Fibroblast of lung (primary cell): ENCODE data around the gene TMEM236. TPM values are rescaled to one million over a fixed set of nuclear protein-coding genes. Genes with fewer than 3 reads are reported as not detected.

Experiments used
- DNase-seq, 2 donors: peaks; one replicate each; pipeline versions ENCODE4 v3.0.0 to v3.0.0-alpha.2; 2010; ENCODE audit warnings: low read depth in 2 of 2
- H2AFZ ChIP-seq: 2 replicates; pipeline ENCODE4 v1.5.1; 2012; ENCODE audit warnings: low read length, control low read depth, inconsistent platforms
- H3K27ac ChIP-seq: 2 replicates; pipeline ENCODE4 v1.5.1; 2011; ENCODE audit warnings: low read length, control low read depth; ENCODE audit not compliant: insufficient read depth
- H3K27me3 ChIP-seq: 2 replicates; pipeline ENCODE4 v1.5.1; 2011; ENCODE audit warnings: mild to moderate bottlenecking, low read length; ENCODE audit not compliant: control insufficient read depth, insufficient read depth
- H3K36me3 ChIP-seq: 2 replicates; pipeline ENCODE4 v1.5.1; 2011; ENCODE audit warnings: low read length; ENCODE audit not compliant: control insufficient read depth, insufficient read depth
- H3K4me1 ChIP-seq: 2 replicates; pipeline ENCODE4 v1.5.1; 2011; ENCODE audit warnings: low read length; ENCODE audit not compliant: control insufficient read depth, insufficient read depth; ENCODE audit errors: extremely low read depth
- H3K4me2 ChIP-seq: 2 replicates; pipeline ENCODE4 v1.5.1; 2011; ENCODE audit warnings: low read length, control low read depth; ENCODE audit not compliant: insufficient read depth; ENCODE audit errors: extremely low read depth
- H3K4me3 ChIP-seq, 4 experiments: fragments of 200-600 bp in 1 of 4; sonication (generic) in 1 of 4; replicated peaks in 1 of 4; 2 replicates each; pipeline ENCODE4 v1.5.1; 2011 to 2016; ENCODE audit warnings: low read length in 4 of 4, low read depth in 3 of 4, mild to moderate bottlenecking in 3 of 4, control low read depth in 2 of 4, inconsistent platforms in 1 of 4, mixed read lengths in 1 of 4; ENCODE audit not compliant: insufficient read depth in 1 of 4; ENCODE audit errors: control extremely low read depth in 1 of 4
- H3K79me2 ChIP-seq: 2 replicates; pipeline ENCODE4 v1.5.1; 2012; ENCODE audit warnings: mild to moderate bottlenecking, low read length, inconsistent platforms; ENCODE audit not compliant: control insufficient read depth, insufficient read depth
- H3K9ac ChIP-seq: 2 replicates; pipeline ENCODE4 v1.5.1; 2011; ENCODE audit warnings: mild to moderate bottlenecking, low read length, control low read depth; ENCODE audit not compliant: insufficient read depth
- H3K9me3 ChIP-seq: 2 replicates; pipeline ENCODE4 v1.5.1; 2012; ENCODE audit warnings: low read depth, low read length; ENCODE audit not compliant: control insufficient read depth, insufficient read depth
- H4K20me1 ChIP-seq: 2 replicates; pipeline ENCODE4 v1.5.1; 2011; ENCODE audit warnings: low read length; ENCODE audit not compliant: control insufficient read depth, insufficient read depth; ENCODE audit errors: extremely low read depth
- CTCF ChIP-seq, 2 donors: IDR thresholded peaks in 1 of 2; conservative IDR thresholded peaks in 1 of 2; 1 replicate in 1 of 2; 2 replicates in 1 of 2; pipeline ENCODE4 v1.5.1; 2011 to 2012; ENCODE audit warnings: low read length in 2 of 2, control low read depth in 1 of 2, inconsistent platforms in 1 of 2, low read depth in 1 of 2, mild to moderate bottlenecking in 1 of 2
- EZH2 ChIP-seq: IDR thresholded peaks from 2 replicates; pipeline ENCODE4 v1.5.1; 2012; ENCODE audit warnings: low read length, control low read depth, mild to moderate bottlenecking; ENCODE audit errors: missing control alignments
- polyA plus RNA-seq, 2 donors: library from polyadenylated mRNA; depleted of rRNA in 1 of 2; stranded (reverse) in 1 of 2; unstranded in 1 of 2; fragments of >200 nt; gene quantifications; 2 replicates each; pipeline ENCODE4 v1.2.1, GENCODE V29; 2011 to 2012; ENCODE audit warnings: missing spikeins in 1 of 2
- total RNA-seq: library from RNA; depleted of rRNA; stranded (reverse); fragments of >200 nt; gene quantifications from 2 replicates; pipeline ENCODE4 v1.2.1, GENCODE V29; 2014

The TMEM236 gene
- total and polyA plus RNA-seq, 2 donors (not counting 1 experiment from before 2014, with no cell fraction given) = 0.03 to 0.17 TPM

DNA sequence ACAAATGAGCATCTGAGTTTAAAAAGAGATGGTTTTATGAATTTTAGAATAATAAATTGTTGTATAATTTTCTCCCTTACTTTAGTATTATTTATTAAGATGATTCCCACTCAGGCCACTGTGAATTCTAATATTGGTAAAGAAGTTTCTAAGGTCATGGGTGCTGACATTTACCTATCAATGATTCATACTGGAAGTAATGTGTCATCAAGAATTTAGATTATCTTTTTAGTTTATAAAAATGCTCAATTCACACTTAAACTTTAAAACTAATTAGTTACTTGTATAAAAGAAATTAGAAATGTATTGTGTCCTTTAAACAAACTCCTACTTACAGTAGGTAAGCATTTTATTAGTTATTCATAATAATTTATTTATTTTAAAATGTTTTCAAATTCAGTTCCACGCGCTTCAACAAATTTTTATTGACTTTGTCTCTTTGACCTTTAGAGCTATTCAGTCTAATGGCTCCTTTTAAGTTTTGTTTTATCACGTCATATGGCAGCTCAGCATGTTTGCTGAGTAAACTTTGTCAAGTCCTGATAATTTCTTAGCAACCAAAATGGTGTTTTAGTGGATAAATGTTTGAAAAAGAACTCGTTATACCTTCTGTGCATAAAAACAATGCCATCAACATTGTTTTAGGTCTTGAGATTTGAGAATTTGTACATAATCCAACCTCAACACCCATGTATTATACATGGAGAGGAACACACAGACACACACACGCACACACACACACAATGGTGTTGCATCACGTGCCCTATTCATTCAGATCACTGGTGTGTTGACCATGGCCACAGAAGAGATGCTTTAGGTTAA lies 42.0 kb downstream of the TMEM236 start:
- H3K4me2 ChIP-seq = no peak overlapping the region
- H2AFZ ChIP-seq = no peak overlapping the region
- no peaks in the 10 kb centered on the region for H3K9me3 ChIP-seq
- H3K27ac ChIP-seq = no peak overlapping the region
- H3K9ac ChIP-seq = no peak overlapping the region
- H3K4me3 ChIP-seq = no peak overlapping the region
- TF ChIP-seq EZH2 (no peak), CTCF (conservative IDR thresholded peaks at IDR 0.05 in 1 of 2, IDR thresholded peaks at IDR 0.05 in 1 of 2; ENCODE audit: low read depth in 1 of 2, low read length in 2 of 2) (no peak)
- no peak for DNase-seq
- no peaks in the 10 kb centered on the region for H3K36me3 ChIP-seq
- H3K79me2 ChIP-seq = no peaks in the 10 kb centered on the region
- no peaks in the 10 kb centered on the region for H3K27me3 ChIP-seq
- H3K4me1 ChIP-seq = no peaks in the 10 kb centered on the region
- no peaks in the 10 kb centered on the region for H4K20me1 ChIP-seq

DNA sequence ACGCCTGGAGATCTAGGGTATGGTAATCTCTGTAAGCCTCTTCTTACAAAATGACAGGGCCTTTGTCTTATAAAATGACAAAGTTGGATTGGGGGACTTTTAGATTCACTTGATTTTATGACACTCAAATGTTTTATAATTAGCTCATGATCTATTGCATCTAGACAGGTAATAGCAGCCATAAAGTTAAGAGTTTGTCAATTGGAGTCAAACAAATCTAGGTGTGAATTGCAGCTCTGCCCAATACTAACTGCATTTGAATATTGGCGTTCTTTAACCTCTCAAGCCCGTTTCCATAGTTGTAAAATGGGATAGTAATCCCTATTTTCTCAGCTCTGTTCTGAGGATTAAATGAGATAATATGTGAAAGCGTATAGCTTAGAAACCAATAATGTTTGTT lies 43.1 kb downstream of the TMEM236 start:
- TF ChIP-seq EZH2 = no peak
- TF ChIP-seq CTCF (conservative IDR thresholded peaks at IDR 0.05 in 1 of 2, IDR thresholded peaks at IDR 0.05 in 1 of 2; ENCODE audit: low read depth in 1 of 2, low read length in 2 of 2) = no peak
- no peak overlapping the region for H3K4me2 ChIP-seq

DNA sequence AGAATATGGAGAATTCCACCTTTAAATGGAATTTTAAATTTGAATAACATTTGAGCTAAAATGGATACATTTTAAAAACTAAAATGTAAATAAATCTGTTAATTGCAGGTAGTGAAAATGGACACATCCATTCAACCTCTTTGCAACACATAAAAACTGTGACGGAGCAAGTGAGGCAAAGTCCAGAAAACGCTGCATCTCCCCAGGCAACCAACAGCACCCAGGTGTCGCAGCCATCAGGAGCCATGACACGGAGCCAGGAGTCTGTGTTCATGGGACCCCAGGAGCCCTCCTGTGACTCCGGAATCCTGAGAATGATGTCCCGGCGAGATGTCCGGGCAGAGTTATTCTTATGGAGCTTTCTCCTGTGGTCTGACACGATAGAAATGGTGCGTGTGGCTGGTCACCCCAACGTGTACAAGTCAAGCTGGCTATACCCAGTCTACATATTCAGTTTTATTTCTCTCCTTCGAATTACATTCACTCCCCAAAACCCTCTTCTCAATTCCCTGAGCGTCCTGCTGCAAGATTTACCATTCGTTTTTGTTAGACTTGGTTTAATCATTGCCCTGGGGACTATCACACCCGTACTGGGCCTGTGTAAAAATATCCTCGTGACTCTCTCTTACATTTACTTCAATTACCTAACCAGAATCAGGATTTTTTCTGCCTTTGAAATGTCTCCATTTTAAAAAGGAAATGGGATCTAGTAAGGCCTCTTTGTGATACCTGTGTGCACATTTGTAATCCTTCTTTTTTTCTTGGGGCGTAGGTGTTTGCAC lies 44.0 kb downstream of the TMEM236 start:
- Histone ChIP-seq H3K9me3 (no peaks in the 10 kb centered on the region), H3K27ac (no peak overlapping the region), H3K27me3 (no peaks in the 10 kb centered on the region), H3K79me2 (no peaks in the 10 kb centered on the region), H4K20me1 (no peaks in the 10 kb centered on the region), H3K4me1 (no peaks in the 10 kb centered on the region), H3K4me2 (no peak overlapping the region), H3K36me3 (no peaks in the 10 kb centered on the region), H3K9ac (no peak overlapping the region), H2AFZ (no peak overlapping the region), H3K4me3 (no peak overlapping the region)
- TF ChIP-seq CTCF (conservative IDR thresholded peaks at IDR 0.05 in 1 of 2, IDR thresholded peaks at IDR 0.05 in 1 of 2; ENCODE audit: low read depth in 1 of 2, low read length in 2 of 2) (no peak), EZH2 (no peak)
- DNase-seq = no peak

More for the DNA sequence above, 43.1 kb downstream of the TMEM236 start:
- H3K4me1 ChIP-seq = no peaks in the 10 kb centered on the region
- H3K4me3 ChIP-seq = no peak overlapping the region
- no peak overlapping the region for H3K9ac ChIP-seq
- DNase-seq = no peak
- H3K36me3 ChIP-seq = no peaks in the 10 kb centered on the region
- H3K9me3 ChIP-seq = no peaks in the 10 kb centered on the region
- no peak overlapping the region for H2AFZ ChIP-seq
- H3K27ac ChIP-seq = no peak overlapping the region
- H4K20me1 ChIP-seq = no peaks in the 10 kb centered on the region
- H3K79me2 ChIP-seq = no peaks in the 10 kb centered on the region
- no peaks in the 10 kb centered on the region for H3K27me3 ChIP-seq
